B cell (primary cell): Measurements from ENCODE around the gene ANKS1A. TPM values are rescaled to one million over a fixed set of nuclear protein-coding genes. Genes with fewer than 3 reads are reported as not detected.

Experiments used
- ATAC-seq: fragments of 200-7000 bp; cut with Tn5 transposase; one replicate; pipeline ENCODE4 v1.10.0; 2021; ENCODE audit warnings: low read depth, mild to moderate bottlenecking, moderate number of reproducible peaks, moderate library complexity
- CTCF ChIA-PET: fragments of 350-600 bp; sonication (Branson Sonifier 250); formaldehyde crosslinking; loops from one replicate; lab custom pipeline; 2021; ENCODE audit warnings: antibody characterized with exemption, inconsistent platforms; lab: Charles Lee
- POLR2A ChIA-PET: fragments of 350-600 bp; sonication (Branson Sonifier 250); formaldehyde crosslinking; loops from one replicate; lab custom pipeline; 2021; ENCODE audit warnings: antibody characterized with exemption; lab: Charles Lee
- DNase-seq: peaks from one replicate; pipeline ENCODE4 v3.0.0; 2013
- H2AFZ ChIP-seq: 2 replicates; pipeline ENCODE4 v1.6.1; 2012; ENCODE audit warnings: mild to moderate bottlenecking, low read depth, low read length; ENCODE audit not compliant: insufficient read depth, poor library complexity, severe bottlenecking
- H3K27ac ChIP-seq, 2 donors: 1 replicate in 1 of 2; 2 replicates in 1 of 2; pipeline ENCODE4 v1.5.1; 2012 to 2013; ENCODE audit warnings: low read length in 2 of 2, mild to moderate bottlenecking in 2 of 2, moderate library complexity in 1 of 2
- H3K27me3 ChIP-seq, 4 experiments: fragments of 200-600 bp in 1 of 4; sonication (generic) in 1 of 4; replicated peaks in 1 of 4; 1 replicate in 2 of 4; 2 replicates in 2 of 4; pipeline versions ENCODE4 v1.6.1 to v1.7.0; 2013 to 2016; ENCODE audit warnings: low read length in 3 of 4, mild to moderate bottlenecking in 2 of 4, mixed read lengths in 1 of 4, moderate library complexity in 1 of 4; ENCODE audit not compliant: insufficient read depth in 4 of 4, control insufficient read depth in 3 of 4; ENCODE audit errors: control extremely low read depth in 1 of 4
- H3K36me3 ChIP-seq, 2 experiments: replicated peaks in 1 of 2; 1 replicate in 1 of 2; 2 replicates in 1 of 2; pipeline versions ENCODE4 v1.6.1 to v1.7.1; 2013; ENCODE audit warnings: low read length in 1 of 2; ENCODE audit not compliant: insufficient read depth in 2 of 2, control insufficient read depth in 1 of 2; ENCODE audit errors: control extremely low read depth in 1 of 2, extremely low read depth in 1 of 2
- H3K4me1 ChIP-seq, 2 donors: fragments of 200-600 bp in 1 of 2; sonication (generic) in 1 of 2; 1 replicate in 1 of 2; 2 replicates in 1 of 2; pipeline versions ENCODE4 v1.5.1 to v1.6.1; 2013 to 2017; ENCODE audit warnings: low read length in 2 of 2; ENCODE audit not compliant: control insufficient read depth in 2 of 2, insufficient read depth in 2 of 2
- H3K4me2 ChIP-seq: replicated peaks from 2 replicates; pipeline ENCODE3; 2012; ENCODE audit warnings: mild to moderate bottlenecking, low read depth, low read length; ENCODE audit not compliant: poor library complexity, severe bottlenecking
- H3K4me3 ChIP-seq, 5 experiments: fragments of 200-600 bp in 1 of 5; sonication (generic) in 1 of 5; 1 replicate in 3 of 5; 2 replicates in 2 of 5; pipeline versions ENCODE4 v1.5.1 to v1.7.0; 2011 to 2016; ENCODE audit warnings: low read length in 4 of 5, mild to moderate bottlenecking in 4 of 5, low read depth in 2 of 5, control low read depth in 1 of 5, moderate library complexity in 1 of 5; ENCODE audit not compliant: insufficient read depth in 1 of 5; ENCODE audit errors: control extremely low read depth in 1 of 5, extremely low read depth in 1 of 5
- H3K79me2 ChIP-seq: fragments of 200-600 bp; sonication (generic); one replicate; pipeline ENCODE4 v1.6.0; 2016; ENCODE audit warnings: low read length; ENCODE audit not compliant: control insufficient read depth, insufficient read depth
- H3K9ac ChIP-seq: fragments of 200-600 bp; sonication (generic); 2 replicates; pipeline ENCODE4 v1.6.1; 2017; ENCODE audit warnings: mild to moderate bottlenecking, low read length, moderate library complexity
- H3K9me3 ChIP-seq, 3 donors: one replicate each; pipeline versions ENCODE4 v1.6.1 to v1.7.1; 2013; ENCODE audit warnings: low read length in 2 of 3; ENCODE audit not compliant: control insufficient read depth in 2 of 3, insufficient read depth in 1 of 3; ENCODE audit errors: control extremely low read depth in 1 of 3
- H4K20me1 ChIP-seq: 2 replicates; pipeline ENCODE4 v1.6.0; 2012; ENCODE audit warnings: mild to moderate bottlenecking, low read length; ENCODE audit not compliant: insufficient read depth, control insufficient read depth, poor library complexity, severe bottlenecking
- H3K27ac Mint-ChIP-seq: one replicate; pipeline ENCODE4 v1.8.0; 2021; ENCODE audit warnings: mixed read lengths
- H3K27me3 Mint-ChIP-seq: one replicate; pipeline ENCODE4 v1.8.0; 2021; ENCODE audit warnings: mixed read lengths
- H3K4me1 Mint-ChIP-seq: one replicate; pipeline ENCODE4 v1.8.0; 2021; ENCODE audit warnings: mixed read lengths
- H3K4me3 Mint-ChIP-seq: one replicate; pipeline ENCODE4 v1.8.0; 2021; ENCODE audit warnings: mixed read lengths
- H3K9me3 Mint-ChIP-seq: one replicate; pipeline ENCODE4 v1.8.0; 2022; ENCODE audit warnings: mixed read lengths; ENCODE audit not compliant: insufficient read depth
- EZH2 ChIP-seq: IDR thresholded peaks from 2 replicates; pipeline ENCODE4 v1.6.1; 2012; ENCODE audit warnings: borderline replicate concordance, low read depth, mild to moderate bottlenecking, moderate library complexity, low read length; ENCODE audit not compliant: insufficient read depth, poor library complexity, severe bottlenecking
- WGBS: methylation state at CpG from one replicate; pipeline ENCODE4 v1.1.5; 2013; ENCODE audit warnings: missing lambda C conversion rate; ENCODE audit not compliant: insufficient coverage; 5-methylcytosine and 5-hydroxymethylcytosine counted together
- intact Hi-C: fragments of 100-400 bp; cut with micrococcal nuclease; formaldehyde crosslinking; loops from one replicate; pipeline ENCODE4 v1.10.0; 2022
- polyA plus RNA-seq: library from polyadenylated mRNA; depleted of rRNA; stranded (reverse); fragments of >200 nt; gene quantifications from 2 replicates; pipeline ENCODE4 v1.2.3, GENCODE V29; 2012
- total RNA-seq, 2 donors: library from RNA; stranded (reverse); fragments of 120-200 nt in 1 of 2; gene quantifications; 1 replicate in 1 of 2; 2 replicates in 1 of 2; pipeline versions ENCODE4 v1.2.3 to v1.2.4, GENCODE V29; 2013 to 2022
- TF ChIP-seq, protein P1 (sequence below): fragments of 200-600 bp; IDR thresholded peaks from one replicate; pipeline ENCODE4 v1.8.0; 2022; ENCODE audit warnings: antibody characterized with exemption, mild to moderate bottlenecking

The ANKS1A gene
- total and polyA plus RNA-seq, 2 donors (not counting 1 experiment from before 2014, with no cell fraction given): 3.4 to 19.7 TPM

DNA sequence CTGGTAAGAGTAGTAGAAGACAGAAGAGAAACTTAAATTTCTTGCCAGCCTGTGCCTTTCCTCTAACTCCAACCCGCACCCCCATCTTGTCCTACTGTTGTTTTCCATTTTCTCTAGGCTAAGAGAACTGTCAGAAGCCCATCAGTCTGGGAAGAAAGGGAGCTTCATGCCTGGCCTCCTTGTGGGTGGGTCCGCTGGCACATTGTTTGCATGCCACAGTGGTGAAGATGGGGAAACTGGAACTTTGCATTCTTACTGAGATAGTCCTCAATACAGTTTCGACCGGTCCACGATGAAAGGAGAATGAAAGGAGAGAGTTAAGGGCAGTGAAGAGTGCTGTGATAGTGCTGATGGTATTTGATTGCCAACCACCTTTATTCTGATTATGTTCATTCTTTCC, 149.0 kb downstream of the ANKS1A start:
- H3K79me2 ChIP-seq: no peaks in the 10 kb centered on the region
- H3K4me3 ChIP-seq: no peak overlapping the region
- CTCF ChIA-PET: no interaction called here
- H2AFZ ChIP-seq: no peak overlapping the region
- no peak overlapping the region for H3K4me3 Mint-ChIP-seq
- ATAC-seq (no peak), DNase-seq (no peak)
- no peak overlapping the region for H3K9ac ChIP-seq
- H3K4me2 ChIP-seq: no peak overlapping the region
- intact Hi-C loops: no loop called here
- H3K9me3 ChIP-seq: no peaks in the 10 kb centered on the region
- H3K9me3 Mint-ChIP-seq: no peaks in the 10 kb centered on the region
- H3K27ac Mint-ChIP-seq: no peak overlapping the region
- no peak overlapping the region for H3K27ac ChIP-seq
- 86% methylated on average over 1 of the region's 5 CpGs for WGBS
- no peaks in the 10 kb centered on the region for H3K27me3 ChIP-seq
- H3K27me3 Mint-ChIP-seq: no peaks in the 10 kb centered on the region
- no peaks in the 10 kb centered on the region for H3K4me1 ChIP-seq
- H4K20me1 ChIP-seq: no peaks in the 10 kb centered on the region
- POLR2A ChIA-PET: no interaction called here
- H3K4me1 Mint-ChIP-seq: peaks cover 2% of the 10 kb centered on the region
- TF ChIP-seq, protein P1, sequence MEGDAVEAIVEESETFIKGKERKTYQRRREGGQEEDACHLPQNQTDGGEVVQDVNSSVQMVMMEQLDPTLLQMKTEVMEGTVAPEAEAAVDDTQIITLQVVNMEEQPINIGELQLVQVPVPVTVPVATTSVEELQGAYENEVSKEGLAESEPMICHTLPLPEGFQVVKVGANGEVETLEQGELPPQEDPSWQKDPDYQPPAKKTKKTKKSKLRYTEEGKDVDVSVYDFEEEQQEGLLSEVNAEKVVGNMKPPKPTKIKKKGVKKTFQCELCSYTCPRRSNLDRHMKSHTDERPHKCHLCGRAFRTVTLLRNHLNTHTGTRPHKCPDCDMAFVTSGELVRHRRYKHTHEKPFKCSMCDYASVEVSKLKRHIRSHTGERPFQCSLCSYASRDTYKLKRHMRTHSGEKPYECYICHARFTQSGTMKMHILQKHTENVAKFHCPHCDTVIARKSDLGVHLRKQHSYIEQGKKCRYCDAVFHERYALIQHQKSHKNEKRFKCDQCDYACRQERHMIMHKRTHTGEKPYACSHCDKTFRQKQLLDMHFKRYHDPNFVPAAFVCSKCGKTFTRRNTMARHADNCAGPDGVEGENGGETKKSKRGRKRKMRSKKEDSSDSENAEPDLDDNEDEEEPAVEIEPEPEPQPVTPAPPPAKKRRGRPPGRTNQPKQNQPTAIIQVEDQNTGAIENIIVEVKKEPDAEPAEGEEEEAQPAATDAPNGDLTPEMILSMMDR: no peak
- TF ChIP-seq EZH2: no peak
- H3K36me3 ChIP-seq: peaks cover 0 to 2% of the 10 kb centered on the region in 2 experiments

DNA sequence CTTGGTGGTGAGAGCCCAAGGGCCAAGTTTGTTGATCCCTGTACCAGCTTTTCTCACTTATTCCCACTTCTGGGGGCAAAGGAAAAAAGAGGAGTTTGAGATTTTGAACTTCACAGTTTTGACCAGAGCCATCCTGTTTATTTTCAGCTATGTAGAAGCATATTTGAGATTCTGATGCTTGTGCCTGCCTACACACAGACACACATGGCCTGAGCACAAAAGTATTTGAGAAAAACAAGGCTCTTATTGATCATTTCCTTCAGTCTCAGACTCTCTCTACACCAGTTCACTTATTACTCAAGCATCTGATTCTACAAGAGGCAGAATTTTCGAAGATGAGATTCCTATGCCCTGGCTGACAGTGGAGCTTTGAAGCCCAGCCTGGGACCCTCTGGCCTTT, 151.3 kb downstream of the ANKS1A start:
- Mint-ChIP-seq H3K9me3 (no peaks in the 10 kb centered on the region), H3K27ac (no peak overlapping the region), H3K4me1 (peaks cover 2% of the 10 kb centered on the region), H3K4me3 (no peak overlapping the region), H3K27me3 (no peaks in the 10 kb centered on the region)
- no peaks in the 10 kb centered on the region for H3K27me3 ChIP-seq
- no peak overlapping the region for H3K9ac ChIP-seq
- no peak overlapping the region for H3K4me2 ChIP-seq
- no peak overlapping the region for H3K27ac ChIP-seq
- no peak overlapping the region for H3K4me3 ChIP-seq
- peaks cover 0 to 2% of the 10 kb centered on the region in 2 experiments for H3K36me3 ChIP-seq
- WGBS: 100% methylated on average over 1 of the region's 1 CpG
- H3K79me2 ChIP-seq: no peaks in the 10 kb centered on the region
- H4K20me1 ChIP-seq: no peaks in the 10 kb centered on the region
- DNase-seq: no peak
- H3K4me1 ChIP-seq: peaks cover 0 to 3% of the 10 kb centered on the region in 2 donors
- ChIA-PET CTCF (no interaction called here), POLR2A (no interaction called here)
- intact Hi-C loops: no loop called here
- no peak overlapping the region for H2AFZ ChIP-seq
- no peak for ATAC-seq
- H3K9me3 ChIP-seq: no peaks in the 10 kb centered on the region
- TF ChIP-seq EZH2: no peak
- TF ChIP-seq, protein P1: no peak
